Activated naive CD4-positive, alpha-beta T cell treated with anti-CD3 and anti-CD28 coated beads, Interleukin-2, amount 10 ng/mL, durations not matched to agents 7 days and 5 days (primary cell): ENCODE results near the gene RHPN2.

Experiments
- CTCF ChIA-PET: fragments of 350-600 bp; sonication (Branson Sonifier 250); formaldehyde crosslinking; loops from one replicate; lab custom pipeline; 2021; ENCODE audit warnings: antibody characterized with exemption; lab: Charles Lee
- DNase-seq: peaks from one replicate; pipeline ENCODE4 v3.0.0-alpha.2; 2020
- H3K27ac Mint-ChIP-seq: one replicate; pipeline ENCODE4 v1.8.0; 2021; ENCODE audit warnings: mild to moderate bottlenecking, moderate library complexity, mixed read lengths
- H3K27me3 Mint-ChIP-seq: one replicate; pipeline ENCODE4 v1.8.0; 2021; ENCODE audit warnings: mild to moderate bottlenecking, mixed read lengths
- H3K36me3 Mint-ChIP-seq: one replicate; pipeline ENCODE4 v1.8.0; 2021; ENCODE audit warnings: mixed read lengths
- H3K4me1 Mint-ChIP-seq: one replicate; pipeline ENCODE4 v1.8.0; 2021; ENCODE audit warnings: mixed read lengths
- H3K4me3 Mint-ChIP-seq: one replicate; pipeline ENCODE4 v1.8.0; 2021; ENCODE audit warnings: mild to moderate bottlenecking, moderate library complexity, mixed read lengths
- H3K9me3 Mint-ChIP-seq: one replicate; pipeline ENCODE4 v1.8.0; 2021; ENCODE audit warnings: mixed read lengths

RHPN2 gene

GRCh38 chr19:33064792-33065550, at the start of gene RHPN2:
Gene RHPN2, minus strand, starts transcription at chr19:33064888. Its CDS starts 36 bp downstream, at chr19:33064852.
- Mint-ChIP-seq H3K4me1 (peaks cover 7% of the 10 kb centered on the region), H3K27ac (no peak within 1 kb of the TSS), H3K27me3 (peaks cover 69% of the 10 kb centered on the region), H3K4me3 (peak within 1 kb of the TSS; percentile 70), H3K9me3 (no peaks in the 10 kb centered on the region), H3K36me3 (no peaks in the 10 kb centered on the region)
- DNase-seq, result peak; percentile 71
- CTCF ChIA-PET, result interaction anchor here (0.6 kb wide), 1 partner anchor 58 kb away, joined by 3 read pairs; no protein-coding TSS in a partner anchor

DNA sequence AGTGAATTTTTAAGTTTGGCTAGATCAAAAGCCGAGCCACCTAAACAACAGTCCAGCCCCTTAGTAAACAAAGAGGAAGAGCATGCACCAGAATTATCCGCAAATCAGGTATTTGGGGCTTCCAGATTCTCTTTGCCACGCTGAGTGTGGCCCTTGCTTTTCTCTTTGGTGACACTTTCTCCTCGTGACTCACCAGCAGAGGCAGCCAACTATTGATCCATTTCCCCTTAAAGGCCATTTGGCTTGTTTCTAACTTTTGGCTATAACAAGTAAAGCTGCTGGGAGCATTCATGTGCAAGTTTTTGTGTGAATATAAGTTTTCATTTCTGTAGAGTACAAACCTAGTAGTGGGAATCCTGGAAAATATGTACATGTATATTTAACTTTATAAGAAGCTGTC, 49.6 kb upstream of the RHPN2 start:
- DNase-seq, result no peak
- no peak overlapping the region for H3K4me3 Mint-ChIP-seq
- H3K36me3 Mint-ChIP-seq, result peaks cover 44% of the 10 kb centered on the region

DNA sequence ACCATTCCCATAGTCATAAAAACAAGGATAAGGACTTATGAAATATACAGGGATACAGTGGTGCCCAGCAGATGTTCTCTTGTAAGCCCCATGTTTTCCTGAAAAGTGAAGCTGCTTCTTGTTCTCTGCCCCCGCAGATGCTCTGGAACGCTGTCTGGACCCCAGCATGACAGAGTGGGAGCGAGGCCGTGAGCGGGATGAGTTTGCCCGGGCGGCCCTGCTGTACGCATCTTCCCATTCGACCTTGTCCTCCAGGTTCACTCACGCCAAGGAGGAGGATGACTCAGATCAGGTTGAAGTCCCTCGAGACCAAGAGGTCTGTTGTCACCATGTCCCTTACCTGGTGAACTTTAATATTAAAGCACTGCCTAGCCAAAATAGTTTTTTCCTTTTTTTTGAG, 46.9 kb upstream of the RHPN2 start:
- H3K27ac Mint-ChIP-seq, result no peak overlapping the region
- H3K27me3 Mint-ChIP-seq, result no peaks in the 10 kb centered on the region
- no peaks in the 10 kb centered on the region for H3K9me3 Mint-ChIP-seq
- CTCF ChIA-PET, result no interaction called here
- H3K4me1 Mint-ChIP-seq, result no peaks in the 10 kb centered on the region
- no peak for DNase-seq
- peaks cover 44% of the 10 kb centered on the region for H3K36me3 Mint-ChIP-seq
- H3K4me3 Mint-ChIP-seq, result no peak overlapping the region

More for the DNA sequence above, 49.6 kb upstream of the RHPN2 start:
- Mint-ChIP-seq H3K27me3 (no peaks in the 10 kb centered on the region), H3K4me1 (no peaks in the 10 kb centered on the region), H3K27ac (no peak overlapping the region), H3K9me3 (no peaks in the 10 kb centered on the region)
- CTCF ChIA-PET, result no interaction called here

DNA sequence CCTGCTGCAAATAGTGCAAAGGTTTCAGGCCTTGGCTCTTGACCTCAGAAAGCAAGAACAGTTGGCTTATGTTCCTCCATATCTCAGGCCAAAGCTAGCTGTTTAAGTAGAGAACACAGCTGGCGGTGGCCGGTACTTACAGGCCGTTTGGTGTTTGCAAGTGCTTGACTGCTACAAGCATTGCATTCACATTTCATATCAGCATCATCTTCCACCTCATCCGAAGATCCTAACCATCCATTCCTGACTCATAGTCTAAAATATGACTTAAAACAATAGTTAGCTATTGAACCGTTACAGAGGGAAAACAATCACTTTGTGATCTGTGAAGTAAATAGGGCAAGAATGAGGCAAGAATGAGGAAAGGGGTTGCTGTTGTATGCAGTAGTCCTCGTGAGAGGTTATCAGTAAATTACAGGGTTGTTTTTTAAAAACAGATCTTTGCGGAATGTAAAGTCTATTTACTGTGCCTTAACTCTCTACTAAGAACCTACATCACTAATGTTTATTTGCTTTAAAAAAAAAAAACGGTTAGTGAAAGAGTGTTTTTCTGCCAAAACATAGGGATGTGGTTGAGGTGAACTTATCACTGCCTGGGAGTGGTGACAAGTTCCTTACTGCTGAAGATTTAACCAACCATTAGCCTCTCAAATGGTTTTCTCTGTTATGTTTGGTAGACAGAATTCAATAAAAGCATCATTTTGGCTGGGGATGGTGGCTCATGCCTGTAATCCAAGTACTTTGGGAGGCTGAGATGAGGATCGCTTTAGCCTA, 45.6 kb upstream of the RHPN2 start:
- Mint-ChIP-seq H3K27ac (no peak overlapping the region), H3K9me3 (no peaks in the 10 kb centered on the region), H3K4me1 (no peaks in the 10 kb centered on the region), H3K27me3 (no peaks in the 10 kb centered on the region), H3K4me3 (no peak overlapping the region), H3K36me3 (peaks cover 41% of the 10 kb centered on the region)
- no peak for DNase-seq
- CTCF ChIA-PET, result interaction anchor here (0.7 kb wide), 1 partner anchor 410 kb away, joined by 3 read pairs; no protein-coding TSS in a partner anchor

DNA sequence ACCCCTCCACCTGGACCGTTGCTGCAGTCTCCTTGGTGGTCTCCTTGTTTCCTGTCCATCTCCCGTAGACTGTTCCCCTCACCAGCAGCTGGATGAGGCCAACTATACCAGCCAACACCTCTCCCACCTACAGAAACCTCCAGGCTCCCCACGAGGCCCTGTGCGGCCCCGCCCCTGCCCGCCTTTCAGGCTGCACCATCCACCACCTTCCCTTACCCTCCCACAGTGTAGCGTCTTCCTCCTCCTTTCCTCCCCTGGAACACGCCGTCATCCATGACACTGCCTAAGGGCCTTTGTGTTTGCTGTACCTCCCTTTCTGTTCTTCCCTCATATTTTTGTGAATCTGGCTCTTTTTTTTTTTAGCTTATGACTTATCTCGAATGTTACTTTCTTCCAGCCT, 43.5 kb upstream of the RHPN2 start:
- no peak for DNase-seq
- no peak overlapping the region for H3K4me3 Mint-ChIP-seq
- no peaks in the 10 kb centered on the region for H3K9me3 Mint-ChIP-seq
- H3K36me3 Mint-ChIP-seq, result peaks cover 39% of the 10 kb centered on the region
- H3K27ac Mint-ChIP-seq, result no peak overlapping the region
- no peaks in the 10 kb centered on the region for H3K4me1 Mint-ChIP-seq
- no peaks in the 10 kb centered on the region for H3K27me3 Mint-ChIP-seq
- CTCF ChIA-PET, result interaction anchor here (1.3 kb wide), 1 partner anchor 132 kb away, joined by 6 read pairs; no protein-coding TSS in a partner anchor

DNA sequence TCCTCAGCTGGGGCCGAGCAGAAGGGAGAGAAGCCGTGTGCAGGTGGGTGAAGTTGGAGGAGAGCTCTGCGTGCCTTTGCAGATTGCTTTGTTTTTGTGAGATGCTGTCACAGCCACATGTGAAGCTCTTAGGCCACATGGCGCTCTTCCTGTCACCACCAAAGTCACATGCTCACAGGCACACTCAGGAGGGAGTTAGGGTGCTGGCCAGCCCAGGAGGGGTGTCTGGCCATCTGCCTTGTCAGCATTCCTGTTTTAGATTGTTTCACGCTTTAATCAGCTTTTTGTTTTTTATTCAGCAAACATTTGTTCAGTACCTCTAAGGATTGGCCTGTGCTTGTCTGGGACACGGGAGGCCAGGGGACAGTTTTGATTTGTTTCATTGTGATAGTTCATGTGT, 38.2 kb upstream of the RHPN2 start:
- Mint-ChIP-seq H3K9me3 (no peaks in the 10 kb centered on the region), H3K36me3 (peaks cover 41% of the 10 kb centered on the region), H3K27ac (no peak overlapping the region), H3K4me3 (no peak overlapping the region), H3K27me3 (no peaks in the 10 kb centered on the region), H3K4me1 (no peaks in the 10 kb centered on the region)
- CTCF ChIA-PET, result interaction anchor here (1.7 kb wide), 1 partner anchor 127 kb away, joined by 4 read pairs; no protein-coding TSS in a partner anchor
- no peak for DNase-seq

DNA sequence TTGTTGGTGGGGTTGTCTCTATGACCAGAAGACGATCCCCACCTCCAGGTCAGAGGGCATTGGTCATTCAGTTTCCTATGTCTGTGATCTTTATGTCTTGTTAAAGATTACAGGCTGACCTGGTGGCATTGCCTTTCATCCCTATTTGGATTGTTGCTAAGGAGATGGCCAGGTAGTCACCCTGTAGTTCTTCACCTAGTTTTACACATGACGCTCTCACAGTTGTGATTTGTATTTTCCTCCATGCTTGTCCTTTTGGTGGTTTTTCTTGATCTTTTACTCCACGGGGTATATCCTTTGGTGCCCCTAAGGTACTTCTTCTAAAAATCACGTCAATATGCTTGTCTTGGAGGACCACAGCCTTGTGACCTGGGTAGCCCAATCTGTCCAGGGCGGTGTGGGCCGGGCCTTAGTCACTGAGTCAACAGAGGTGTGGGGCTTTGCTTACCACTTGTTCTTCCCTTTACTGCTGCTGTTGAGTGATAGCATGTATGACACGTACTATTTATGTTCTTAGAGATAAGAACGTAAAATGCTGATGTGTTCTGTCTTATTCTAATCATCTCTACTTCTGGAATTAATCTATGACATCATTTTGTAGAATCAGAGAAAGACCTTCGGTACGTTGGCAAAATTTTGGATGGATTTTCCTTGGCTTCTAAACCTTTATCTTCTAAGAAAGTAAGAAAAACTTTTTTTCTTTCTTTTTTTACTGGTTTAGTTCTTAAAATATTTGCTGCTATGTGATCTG, 36.4 kb upstream of the RHPN2 start:
- no peak for DNase-seq
- Mint-ChIP-seq H3K4me1 (no peaks in the 10 kb centered on the region), H3K27ac (no peak overlapping the region), H3K4me3 (no peak overlapping the region), H3K9me3 (no peaks in the 10 kb centered on the region), H3K36me3 (peaks cover 45% of the 10 kb centered on the region), H3K27me3 (no peaks in the 10 kb centered on the region)
- CTCF ChIA-PET, result no interaction called here

- H3K27ac Mint-ChIP-seq, result no peak overlapping the region
- no peaks in the 10 kb centered on the region for H3K4me1 Mint-ChIP-seq
- no peak for DNase-seq
- CTCF ChIA-PET, result no interaction called here
- no peaks in the 10 kb centered on the region for H3K9me3 Mint-ChIP-seq
- peaks cover 60% of the 10 kb centered on the region for H3K36me3 Mint-ChIP-seq
- no peak overlapping the region for H3K4me3 Mint-ChIP-seq
- no peaks in the 10 kb centered on the region for H3K27me3 Mint-ChIP-seq
Measured at GRCh38 chr19:33098055-33098534, 33.4 kb upstream of the RHPN2 start.

GRCh38 chr19:33096005-33096404, 31.3 kb upstream of the RHPN2 start:
- H3K4me1 Mint-ChIP-seq, result no peaks in the 10 kb centered on the region
- no peaks in the 10 kb centered on the region for H3K9me3 Mint-ChIP-seq
- peaks cover 54% of the 10 kb centered on the region for H3K36me3 Mint-ChIP-seq
- no peak overlapping the region for H3K27ac Mint-ChIP-seq
- CTCF ChIA-PET, result interaction anchor here (1.1 kb wide), 1 partner anchor 120 kb away, joined by 3 read pairs; no protein-coding TSS in a partner anchor
- H3K27me3 Mint-ChIP-seq, result no peaks in the 10 kb centered on the region
- DNase-seq, result no peak
- H3K4me3 Mint-ChIP-seq, result no peak overlapping the region

- peaks cover 57% of the 10 kb centered on the region for H3K36me3 Mint-ChIP-seq
- no peaks in the 10 kb centered on the region for H3K4me1 Mint-ChIP-seq
- no peaks in the 10 kb centered on the region for H3K27me3 Mint-ChIP-seq
- CTCF ChIA-PET, result no interaction called here
- no peak overlapping the region for H3K4me3 Mint-ChIP-seq
- no peak for DNase-seq
- peak overlapping the region; percentile 62 for H3K27ac Mint-ChIP-seq
- H3K9me3 Mint-ChIP-seq, result no peaks in the 10 kb centered on the region
Measured at GRCh38 chr19:33094436-33095067, 29.9 kb upstream of the RHPN2 start.

DNA sequence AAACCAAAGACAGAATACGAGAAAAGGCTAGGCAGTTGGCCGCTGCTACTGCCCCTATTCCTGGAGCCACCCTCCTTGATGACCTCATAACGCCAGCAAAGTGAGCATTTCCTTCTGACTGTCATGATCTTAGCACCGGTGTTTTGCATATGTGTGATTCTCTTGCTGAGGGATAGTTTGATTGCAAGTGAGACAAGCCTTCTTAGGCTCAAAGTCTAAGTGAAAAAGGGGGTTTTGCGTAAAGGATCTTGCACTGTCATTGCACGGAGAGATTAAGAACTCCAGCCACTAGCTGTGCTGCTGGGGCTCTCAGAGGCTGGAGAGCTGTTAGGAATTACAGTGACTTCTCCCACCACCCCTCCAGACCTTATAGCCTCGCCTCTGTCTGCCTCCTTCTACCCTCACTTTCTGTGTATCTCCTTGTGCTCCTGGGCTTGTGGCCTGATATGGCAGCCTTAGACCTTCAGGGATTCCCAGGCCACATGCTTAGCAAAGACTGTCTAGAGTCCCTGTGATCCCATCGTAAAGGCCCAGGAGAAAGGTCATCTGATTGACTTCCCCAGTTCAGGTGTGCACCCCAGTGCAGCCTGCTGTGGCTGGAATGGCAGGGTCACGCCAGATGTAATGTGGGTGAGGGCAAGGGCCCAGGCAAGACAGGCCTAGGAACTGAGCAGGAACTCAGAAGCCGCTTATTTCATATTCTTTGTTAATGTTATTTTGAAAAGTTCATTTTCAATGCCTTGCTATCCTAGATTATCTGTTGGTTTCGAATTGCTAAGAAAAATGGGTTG, 28.9 kb upstream of the RHPN2 start:
- no peak for DNase-seq
- H3K4me1 Mint-ChIP-seq, result no peaks in the 10 kb centered on the region
- no peak overlapping the region for H3K27ac Mint-ChIP-seq
- H3K4me3 Mint-ChIP-seq, result no peak overlapping the region
- H3K36me3 Mint-ChIP-seq, result peaks cover 57% of the 10 kb centered on the region
- CTCF ChIA-PET, result no interaction called here
- H3K9me3 Mint-ChIP-seq, result no peaks in the 10 kb centered on the region
- no peaks in the 10 kb centered on the region for H3K27me3 Mint-ChIP-seq

DNA sequence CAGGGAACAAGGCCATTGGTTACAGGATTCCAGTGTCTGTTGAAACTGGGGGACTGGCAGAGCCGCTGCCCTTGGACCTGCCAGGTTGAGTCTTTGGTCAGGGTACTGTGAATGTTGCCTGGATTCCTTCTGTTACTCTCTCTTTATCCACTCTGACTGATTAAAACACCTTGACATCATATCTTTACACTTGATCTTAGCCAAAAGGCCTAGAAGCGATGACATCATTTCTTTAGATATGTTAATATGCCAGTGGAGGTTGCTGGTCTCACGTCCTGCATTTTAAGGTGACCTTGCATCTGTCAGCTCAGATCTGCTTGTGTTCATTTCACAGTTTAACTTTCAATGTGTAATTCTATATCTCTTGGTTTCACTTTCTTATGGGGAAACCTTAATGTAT, 25.5 kb upstream of the RHPN2 start:
- no peak overlapping the region for H3K27ac Mint-ChIP-seq
- no peak overlapping the region for H3K4me3 Mint-ChIP-seq
- H3K27me3 Mint-ChIP-seq, result no peaks in the 10 kb centered on the region
- DNase-seq, result no peak
- CTCF ChIA-PET, result no interaction called here
- H3K36me3 Mint-ChIP-seq, result peaks cover 35% of the 10 kb centered on the region
- H3K9me3 Mint-ChIP-seq, result no peaks in the 10 kb centered on the region
- H3K4me1 Mint-ChIP-seq, result no peaks in the 10 kb centered on the region

DNA sequence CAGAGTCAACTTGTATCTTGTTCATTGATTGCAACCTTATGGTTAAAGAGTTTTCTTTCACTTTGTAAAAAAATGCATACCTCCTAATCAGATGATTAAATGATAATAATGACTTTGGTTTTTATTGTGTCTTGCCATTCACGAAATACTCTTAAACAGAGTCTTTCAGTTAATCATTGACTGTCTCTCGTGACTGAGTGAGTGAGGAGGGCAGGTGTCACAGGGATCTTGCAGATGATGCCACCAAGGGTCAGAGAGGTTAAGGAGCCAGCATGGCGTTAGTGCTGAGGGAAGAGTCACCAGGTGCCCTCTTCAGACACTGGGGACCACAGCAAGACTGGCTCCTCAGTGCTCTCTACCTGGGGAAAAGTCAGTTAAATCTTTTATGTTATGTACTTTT, 24.3 kb upstream of the RHPN2 start:
- Mint-ChIP-seq H3K36me3 (peaks cover 27% of the 10 kb centered on the region), H3K4me1 (peaks cover 3% of the 10 kb centered on the region), H3K9me3 (no peaks in the 10 kb centered on the region), H3K4me3 (no peak overlapping the region), H3K27me3 (no peaks in the 10 kb centered on the region), H3K27ac (no peak overlapping the region)
- no peak for DNase-seq
- CTCF ChIA-PET, result no interaction called here
